Gastrocnemius medialis (tissue), 4 donors: Measurements from ENCODE around the gene COLEC12.

Experiments
- CTCF ChIP-seq, 5 experiments: fragments of 450-650 bp in 3 of 5; fragments of 200-600 bp in 2 of 5; sonication (generic) in 2 of 5; IDR thresholded peaks in 4 of 5; conservative IDR thresholded peaks in 1 of 5; 1 replicate in 4 of 5; 2 replicates in 1 of 5; pipeline ENCODE4 v1.5.1; 2016 to 2019; ENCODE audit warnings: antibody characterized with exemption in 5 of 5, mild to moderate bottlenecking in 3 of 5, moderate library complexity in 3 of 5
- POLR2A ChIP-seq, 2 donors: fragments of 450-650 bp; IDR thresholded peaks; one replicate each; pipeline ENCODE4 v1.6.1; 2017; ENCODE audit warnings: antibody characterized with exemption in 2 of 2, mild to moderate bottlenecking in 2 of 2, moderate library complexity in 2 of 2

- TF ChIP-seq CTCF (IDR thresholded peaks at IDR 0.05 in 4 of 5, conservative IDR thresholded peaks at IDR 0.05 in 1 of 5) (no peak), POLR2A (IDR thresholded peaks at IDR 0.05) (no peak)
Observed at GRCh38 chr18:312415-312814, 188.1 kb downstream of the COLEC12 start.
